ENCODE measurements around the gene MCM10. TPM values are rescaled to one million over a fixed set of nuclear protein-coding genes. Genes with fewer than 3 reads are reported as not detected.
"Not testable (repeated sequence)": the region's sequence is repeated elsewhere in the genome, so short reads cannot be mapped to it uniquely, and the experiment has no call there.

Gene MCM10
- total RNA-seq, 1 donor from 2014 or later = 0.30 TPM

DNA sequence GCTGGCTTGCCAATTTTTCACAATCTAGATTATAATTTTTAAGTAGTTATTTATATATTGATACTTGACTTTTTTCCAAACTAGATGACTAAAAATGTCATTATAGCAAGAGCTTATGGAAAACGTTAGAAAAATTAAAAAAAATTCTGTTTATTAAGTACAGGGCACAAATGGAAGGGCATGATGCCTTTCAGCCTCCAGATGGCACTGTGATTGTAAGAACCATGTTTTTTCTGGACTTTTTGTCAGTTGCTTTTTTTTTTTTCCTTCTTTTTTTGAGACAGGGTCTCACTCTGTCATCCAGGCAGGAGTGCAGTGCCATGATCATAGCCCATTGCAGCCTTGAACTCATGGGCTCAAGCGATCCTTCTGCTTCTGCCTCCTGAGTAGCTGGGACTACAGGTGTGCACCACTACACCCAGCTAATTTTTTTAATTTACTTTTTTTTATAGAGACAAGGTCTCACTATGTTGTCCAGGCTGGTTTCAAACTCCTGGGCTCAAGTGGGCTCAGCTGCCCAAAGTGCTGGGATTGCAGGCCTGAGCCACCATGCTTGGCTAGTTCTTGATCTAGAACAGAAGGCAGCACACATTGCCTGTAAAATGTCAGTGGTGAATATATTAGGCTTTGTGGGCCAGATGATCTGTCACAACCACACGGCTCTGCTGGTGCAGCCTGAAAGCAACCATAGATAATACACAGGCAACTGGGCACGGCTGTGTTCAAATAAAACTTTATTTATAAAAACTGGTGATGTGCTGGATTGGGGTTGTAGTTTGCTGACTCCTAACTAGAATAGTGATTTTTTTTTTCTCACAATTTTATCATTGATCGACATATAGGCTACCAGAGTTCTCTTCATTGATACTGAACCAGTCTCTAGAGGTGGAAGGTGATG is 45.4 kb downstream of the MCM10 start:
- ATAC-seq (no peak), DNase-seq (no peak)
- intact Hi-C loops (cut with micrococcal nuclease) = no loop called here

DNA sequence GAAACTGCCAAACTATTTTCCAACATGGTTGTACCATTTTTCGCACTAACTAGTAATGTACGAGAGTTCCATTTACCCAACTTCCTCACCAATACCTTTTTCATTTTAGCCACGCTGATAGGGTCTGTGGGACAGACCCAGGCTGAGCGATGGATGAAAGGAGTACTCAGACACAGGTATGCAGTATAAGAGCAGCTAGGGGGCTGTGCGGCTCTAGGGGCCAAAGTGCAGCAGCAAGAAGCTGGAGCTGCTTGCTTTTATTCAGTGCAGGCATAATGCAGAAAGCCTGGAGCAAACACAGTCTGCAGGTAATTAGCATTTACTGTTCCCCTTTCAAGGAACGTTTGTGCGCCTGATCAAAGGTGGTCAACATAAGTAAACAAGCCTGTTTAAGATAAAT is 51.8 kb downstream of the MCM10 start:
- intact Hi-C loops (cut with micrococcal nuclease) = no loop called here
- no peak for DNase-seq
- ATAC-seq = no peak

GRCh38 chr10:13218878-13219277 is 57.5 kb downstream of the MCM10 start:
- DNase-seq (no peak), ATAC-seq (no peak)
- intact Hi-C loops (cut with micrococcal nuclease) = no loop called here

DNA sequence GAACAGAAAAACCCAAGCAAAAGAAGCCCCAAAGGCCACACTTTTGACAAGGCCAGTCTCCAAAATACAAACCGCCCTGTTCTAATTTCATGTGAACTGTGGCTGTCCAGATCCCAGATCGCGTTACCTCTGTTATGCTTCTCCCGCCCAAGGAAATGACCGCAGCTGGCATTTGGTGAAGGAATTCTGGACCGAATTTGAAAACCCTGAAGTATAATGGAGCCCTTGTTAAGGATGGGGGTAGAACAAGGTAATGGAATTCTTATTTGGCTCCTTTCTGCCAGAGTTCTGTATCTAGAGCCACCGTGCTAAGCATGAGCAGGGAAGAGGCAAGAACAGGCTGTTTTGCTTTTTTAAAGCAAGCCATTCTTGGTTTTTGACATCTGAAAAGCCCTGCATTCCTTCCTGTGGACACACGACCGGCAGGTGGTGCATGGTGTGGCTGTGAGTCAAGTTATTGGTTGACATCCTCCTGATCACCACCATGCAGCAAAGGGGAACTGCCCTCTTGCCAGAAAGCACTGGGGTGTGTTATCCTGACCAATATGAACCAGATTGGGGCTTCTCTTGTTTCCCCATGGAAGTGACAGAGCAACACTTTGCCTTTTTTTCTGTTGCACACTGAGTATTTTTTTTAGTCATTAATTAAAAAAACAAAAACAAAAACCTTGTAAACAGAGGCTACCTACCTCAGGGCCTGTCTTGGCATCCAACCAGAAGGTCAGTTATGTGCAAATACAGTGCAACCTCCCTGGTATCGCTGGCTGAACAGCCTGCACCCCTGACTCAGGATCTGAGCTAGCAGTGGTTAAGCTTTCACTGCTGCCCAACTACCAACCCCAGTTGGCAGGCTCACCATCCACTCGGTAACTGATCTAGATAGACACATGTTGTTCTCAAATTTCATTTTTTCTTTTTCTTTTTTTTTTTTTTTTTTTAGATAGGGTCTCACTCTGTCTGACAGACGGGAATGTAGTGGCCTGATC is 58.6 kb downstream of the MCM10 start:
- DNase-seq (no peak), ATAC-seq (no peak)
- intact Hi-C loops (cut with micrococcal nuclease) = no loop called here

DNA sequence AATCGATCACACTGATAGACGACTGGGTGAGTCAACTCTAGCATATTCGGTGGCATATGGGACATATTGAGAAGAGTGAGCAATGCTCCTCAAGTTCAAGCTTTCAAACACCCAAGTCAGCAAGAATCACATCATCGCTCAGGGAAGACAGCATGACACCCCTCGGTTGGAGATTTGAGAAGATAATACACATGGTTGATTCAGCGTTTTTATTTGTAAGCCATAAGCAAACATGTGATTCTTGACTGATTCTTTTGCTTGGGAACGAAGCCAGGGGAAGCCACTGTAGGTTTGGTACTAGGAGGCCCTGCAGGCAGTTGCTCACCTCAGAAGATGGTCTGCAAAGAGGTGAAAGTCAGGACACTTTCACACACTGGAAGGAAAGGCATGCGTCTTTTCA is 60.2 kb downstream of the MCM10 start:
- DNase-seq (no peak), ATAC-seq (no peak)
- intact Hi-C loops (cut with micrococcal nuclease) = no loop called here

DNA sequence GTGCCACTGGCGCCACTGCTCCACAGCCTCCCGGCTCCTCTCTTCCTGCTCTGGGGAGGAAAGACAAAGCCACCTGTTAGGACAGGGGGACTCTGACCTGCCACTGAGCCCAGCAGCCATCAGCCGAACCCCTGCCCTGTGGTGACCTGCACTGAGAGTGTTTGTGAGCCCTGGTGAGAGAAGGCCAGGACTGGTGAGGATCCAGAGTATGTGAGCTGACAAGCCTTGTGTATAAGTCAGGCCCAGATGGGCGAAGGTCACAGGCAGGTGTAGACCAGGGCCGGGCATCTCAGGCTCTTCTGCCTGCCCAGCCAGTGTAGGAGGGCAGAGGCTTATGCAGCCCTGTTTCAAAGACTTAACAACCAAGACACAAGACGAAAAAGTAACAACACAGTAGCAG is 60.8 kb downstream of the MCM10 start:
- DNase-seq (no peak), ATAC-seq (no peak)
- intact Hi-C loops (cut with micrococcal nuclease) = no loop called here

- no peak for ATAC-seq
- no peak for DNase-seq
- intact Hi-C loops (cut with micrococcal nuclease) = no loop called here
These were observed 61.2 kb downstream of the MCM10 start for GRCh38 chr10:13222566-13222965.

DNA sequence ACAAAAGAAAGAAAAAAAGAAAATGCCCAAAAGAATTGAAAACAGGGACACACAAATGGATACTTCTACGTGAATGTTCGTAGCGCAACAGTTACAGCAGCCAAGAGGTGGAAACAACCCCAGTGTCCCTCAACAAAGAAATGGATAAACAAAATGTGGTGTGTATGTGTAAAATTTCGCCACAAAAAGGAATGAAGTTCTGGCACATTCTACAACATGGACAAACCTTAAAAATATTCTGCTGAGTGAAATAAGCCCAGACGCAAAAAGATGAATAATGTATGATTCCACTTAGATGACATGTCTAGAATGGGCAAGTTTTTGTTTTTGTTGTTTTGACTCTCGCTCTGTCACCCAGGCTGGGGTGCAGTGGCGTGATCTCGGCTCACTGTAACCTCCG is 61.9 kb downstream of the MCM10 start:
- DNase-seq (no peak), ATAC-seq (no peak)
- intact Hi-C loops (cut with micrococcal nuclease) = no loop called here

GRCh38 chr10:13224210-13224995 is 63.0 kb downstream of the MCM10 start:
- ATAC-seq = no peak
- intact Hi-C loops (cut with micrococcal nuclease) = no loop called here
- no peak for DNase-seq

DNA sequence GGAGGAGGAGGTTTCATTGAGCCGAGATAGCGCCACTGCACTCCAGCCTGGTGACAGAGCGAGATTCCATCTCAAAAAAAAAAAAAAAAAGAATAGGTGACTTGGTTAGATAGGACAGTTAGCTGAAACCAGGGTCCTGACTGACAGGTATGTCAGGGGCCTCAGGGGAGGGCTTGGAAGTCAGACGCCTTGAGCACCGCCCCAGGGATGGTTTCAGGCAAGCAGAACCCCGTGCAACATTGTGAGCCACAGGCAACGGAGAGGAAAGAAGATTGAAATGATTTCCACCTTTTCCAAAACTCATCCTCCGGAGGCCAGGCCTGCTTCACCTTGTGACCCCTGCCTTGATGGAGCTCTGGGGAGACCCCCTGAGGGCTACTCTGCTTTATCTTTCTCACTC is 64.2 kb downstream of the MCM10 start:
- no peak for ATAC-seq
- intact Hi-C loops (cut with micrococcal nuclease) = no loop called here
- no peak for DNase-seq

DNA sequence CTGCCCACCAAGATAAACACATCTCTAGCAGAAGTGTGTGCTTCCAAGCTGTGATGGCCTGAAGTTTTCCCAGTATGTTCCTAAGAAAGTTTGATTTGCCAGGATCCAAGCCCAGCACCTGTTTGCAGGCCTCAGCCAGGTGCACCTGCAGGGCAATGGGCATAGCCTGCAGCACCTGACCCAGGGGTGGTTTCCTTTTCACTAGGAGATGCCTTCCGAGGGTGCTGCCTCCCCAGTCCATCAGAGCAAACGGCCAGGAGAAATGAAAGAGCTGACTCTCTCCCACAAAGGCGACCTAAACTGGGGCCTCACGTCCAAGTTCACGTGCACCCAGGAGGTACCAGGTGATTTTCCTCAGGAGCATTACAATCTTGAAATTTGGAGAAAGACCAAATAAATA is 65.7 kb downstream of the MCM10 start:
- no peak for ATAC-seq
- intact Hi-C loops (cut with micrococcal nuclease) = no loop called here
- no peak for DNase-seq

DNA sequence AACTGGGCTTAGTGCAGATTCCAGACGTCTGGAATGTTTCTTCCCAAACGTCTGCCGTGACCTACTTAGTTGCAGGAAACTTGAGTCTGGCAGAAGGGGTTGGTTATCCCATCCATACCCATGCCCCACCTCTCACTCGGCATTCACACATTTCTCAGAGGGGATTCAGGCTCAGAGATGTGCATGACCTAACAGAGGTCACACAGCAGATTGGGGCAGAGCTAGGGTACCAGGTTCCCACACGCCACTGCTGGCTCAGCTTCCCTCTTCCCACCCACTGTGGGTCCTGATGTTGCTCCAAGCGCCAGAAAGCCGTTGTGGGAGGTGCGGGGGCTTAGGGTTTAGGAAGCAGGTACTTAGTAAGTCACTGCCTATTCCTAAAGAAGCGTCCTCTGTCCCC is 69.8 kb downstream of the MCM10 start:
- DNase-seq = no peak
- no peak for ATAC-seq
- intact Hi-C loops (cut with micrococcal nuclease) = no loop called here

GRCh38 chr10:13231808-13232207 is 70.5 kb downstream of the MCM10 start:
- ATAC-seq (no peak), DNase-seq (no peak)
- intact Hi-C loops (cut with micrococcal nuclease) = no loop called here

GRCh38 chr10:13233358-13233757 is 72.0 kb downstream of the MCM10 start:
- DNase-seq (no peak), ATAC-seq (no peak)
- intact Hi-C loops (cut with micrococcal nuclease) = no loop called here

DNA sequence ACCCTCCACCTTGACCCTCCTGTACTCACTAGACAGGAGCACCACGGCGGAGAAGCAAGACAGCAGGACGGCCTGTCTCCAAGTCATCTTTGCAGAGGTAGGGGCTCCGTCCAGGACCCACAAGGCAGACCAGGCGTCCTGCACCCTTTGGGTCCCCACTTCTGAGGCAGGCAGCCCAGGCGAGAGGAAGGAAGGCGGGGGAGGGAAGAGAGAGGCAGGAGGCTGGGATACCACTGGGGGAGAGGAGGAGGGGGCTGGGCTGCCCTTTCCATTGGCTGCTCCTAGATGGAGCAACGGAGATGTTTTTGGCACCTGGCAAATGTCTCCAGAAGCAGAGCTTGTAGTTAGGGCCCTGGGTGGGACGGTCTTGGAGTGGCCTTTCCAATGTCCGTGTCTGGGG is 72.8 kb downstream of the MCM10 start, which contains the start of gene UCMA:
Gene UCMA, minus strand, starts transcription at position 203 of the 400 bp plus-strand sequence. Its CDS starts 116 bp downstream, at position 87.
- ATAC-seq (no peak), DNase-seq (no peak)
- intact Hi-C loops (cut with micrococcal nuclease) = no loop called here

- DNase-seq; intact Hi-C loops (cut with micrococcal nuclease); ATAC-seq: not testable (repeated sequence)
These were observed 73.4 kb downstream of the MCM10 start for GRCh38 chr10:13234736-13235135.

- DNase-seq = no peak
- intact Hi-C loops (cut with micrococcal nuclease) = no loop called here
- ATAC-seq = no peak
These were observed 75.3 kb downstream of the MCM10 start for GRCh38 chr10:13236638-13237037.

DNA sequence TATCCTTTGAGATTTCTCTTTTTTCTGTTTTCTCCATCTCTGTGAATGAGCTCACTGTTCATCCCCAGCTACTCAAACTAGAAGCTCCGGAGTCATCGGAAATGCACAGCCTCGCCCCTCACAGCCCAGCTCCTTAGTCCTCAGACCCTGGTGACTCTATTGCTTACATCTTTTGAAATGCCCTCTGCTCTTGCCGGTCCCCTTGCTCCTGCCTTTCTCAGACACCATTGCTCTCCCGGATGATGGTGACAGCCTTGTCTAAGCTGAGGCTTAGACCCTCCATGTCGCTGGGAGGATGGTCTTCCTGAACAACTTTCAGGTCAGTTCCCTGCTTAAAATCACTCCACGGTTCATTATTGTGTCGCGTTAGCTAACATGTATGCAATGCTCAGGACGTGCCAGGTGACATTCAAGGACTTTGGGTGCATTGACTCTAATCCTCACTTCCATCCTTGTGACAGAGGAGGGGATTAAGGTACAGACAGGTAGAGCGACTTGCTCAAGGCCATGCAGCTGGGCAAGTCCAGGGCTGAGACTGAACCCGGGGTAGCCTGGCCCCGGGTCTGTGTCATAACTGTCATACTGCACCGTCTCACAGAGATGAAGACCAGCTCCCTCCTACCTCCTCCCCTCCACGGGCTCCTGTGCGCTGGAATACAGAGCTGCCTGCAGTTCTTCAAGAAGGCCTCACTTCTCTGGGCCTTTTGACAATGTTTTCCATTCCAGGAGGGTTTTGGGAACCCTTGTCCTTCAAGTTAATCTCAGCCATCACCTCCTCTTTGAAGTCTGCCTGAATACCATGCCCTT is 77.1 kb downstream of the MCM10 start:
- DNase-seq = no peak
- ATAC-seq = no peak
- intact Hi-C loops (cut with micrococcal nuclease) = no loop called here

DNA sequence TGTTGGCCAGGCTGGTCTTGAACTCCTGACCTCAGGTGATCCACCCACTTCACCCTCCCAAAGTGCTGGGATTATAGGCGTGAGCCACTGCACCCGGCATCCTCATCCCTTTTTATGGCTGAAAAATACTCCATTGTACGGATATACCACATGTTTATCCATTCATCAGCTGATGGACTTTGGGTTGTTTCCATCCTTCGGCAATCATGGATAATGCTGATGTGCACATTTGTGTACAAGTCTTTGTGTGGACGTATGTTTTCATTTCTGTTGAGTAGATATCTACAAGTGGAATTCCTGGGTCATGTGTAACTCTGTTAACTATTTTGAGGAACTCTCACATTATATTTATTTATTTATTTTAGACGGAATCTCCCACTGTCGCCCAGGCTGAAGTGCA is 78.6 kb downstream of the MCM10 start:
- DNase-seq (no peak), ATAC-seq (no peak)
- intact Hi-C loops (cut with micrococcal nuclease) = no loop called here

Data from left ventricle myocardium superior (tissue), 1 donor.